Stimulated activated effector memory CD8-positive, alpha-beta T cell treated with anti-CD3 and anti-CD28 coated beads, Interleukin-12 subunit alpha, Interleukin-12 subunit beta, amount 100 ng/mL, for 72 hours (primary cell): ENCODE data around the gene CCDC187.

Source experiments
- ATAC-seq: fragments of 150-1000 bp; cut with Tn5 transposase; 2 replicates; pipeline ENCODE4 v1.10.0; 2021
- DNase-seq, 2 donors: peaks; one replicate each; pipeline ENCODE4 v3.0.0; 2021 to 2022; ENCODE audit warnings: low spot score in 2 of 2
- H3K27ac Mint-ChIP-seq: one replicate; pipeline ENCODE4 v1.8.0; 2022; ENCODE audit warnings: mild to moderate bottlenecking, mixed read lengths
- H3K36me3 Mint-ChIP-seq: one replicate; pipeline ENCODE4 v1.8.0; 2022; ENCODE audit warnings: mild to moderate bottlenecking, mixed read lengths
- H3K4me1 Mint-ChIP-seq: one replicate; pipeline ENCODE4 v1.8.0; 2022; ENCODE audit warnings: mixed read lengths
- H3K4me3 Mint-ChIP-seq: one replicate; pipeline ENCODE4 v1.8.0; 2022; ENCODE audit warnings: mild to moderate bottlenecking, mixed read lengths
- H3K9me3 Mint-ChIP-seq: one replicate; pipeline ENCODE4 v1.8.0; 2022; ENCODE audit warnings: mixed read lengths

The CCDC187 gene

GRCh38 chr9:136211441-136212344 lies 92.2 kb downstream of the CCDC187 start:
- DNase-seq (no peak), ATAC-seq (no peak)
- Mint-ChIP-seq H3K9me3 (no peaks in the 10 kb centered on the region), H3K27ac (no peak overlapping the region), H3K36me3 (peaks cover 70% of the 10 kb centered on the region), H3K4me1 (no peaks in the 10 kb centered on the region), H3K4me3 (no peak overlapping the region)

- no peaks in the 10 kb centered on the region for H3K9me3 Mint-ChIP-seq
- no peak overlapping the region for H3K4me3 Mint-ChIP-seq
- DNase-seq = no peak
- H3K27ac Mint-ChIP-seq = no peak overlapping the region
- ATAC-seq = no peak
- H3K36me3 Mint-ChIP-seq = peaks cover 63% of the 10 kb centered on the region
- H3K4me1 Mint-ChIP-seq = no peaks in the 10 kb centered on the region
Measured at GRCh38 chr9:136211006-136211405, 92.9 kb downstream of the CCDC187 start.

- Mint-ChIP-seq H3K27ac (no peak overlapping the region), H3K4me1 (no peaks in the 10 kb centered on the region), H3K9me3 (no peaks in the 10 kb centered on the region), H3K36me3 (peaks cover 55% of the 10 kb centered on the region), H3K4me3 (no peak overlapping the region)
- no peak for DNase-seq
- no peak for ATAC-seq
Measured at GRCh38 chr9:136210276-136210675, 93.6 kb downstream of the CCDC187 start.

- Mint-ChIP-seq H3K36me3 (peaks cover 50% of the 10 kb centered on the region), H3K4me1 (no peaks in the 10 kb centered on the region), H3K4me3 (no peak overlapping the region), H3K9me3 (no peaks in the 10 kb centered on the region), H3K27ac (no peak overlapping the region)
- DNase-seq (no peak), ATAC-seq (no peak)
Measured at GRCh38 chr9:136209786-136210185, 94.1 kb downstream of the CCDC187 start.

- Mint-ChIP-seq H3K27ac (no peak overlapping the region), H3K9me3 (no peaks in the 10 kb centered on the region), H3K4me3 (no peak overlapping the region), H3K4me1 (no peaks in the 10 kb centered on the region), H3K36me3 (peaks cover 45% of the 10 kb centered on the region)
- ATAC-seq (no peak), DNase-seq (no peak)
Measured at GRCh38 chr9:136209232-136209631, 94.7 kb downstream of the CCDC187 start.

GRCh38 chr9:136208675-136209074 lies 95.2 kb downstream of the CCDC187 start:
- ATAC-seq = no peak
- DNase-seq = no peak
- H3K4me3 Mint-ChIP-seq = no peak overlapping the region
- peaks cover 39% of the 10 kb centered on the region for H3K36me3 Mint-ChIP-seq
- H3K9me3 Mint-ChIP-seq = no peaks in the 10 kb centered on the region
- H3K4me1 Mint-ChIP-seq = no peaks in the 10 kb centered on the region
- no peak overlapping the region for H3K27ac Mint-ChIP-seq

- Mint-ChIP-seq H3K36me3 (peaks cover 29% of the 10 kb centered on the region), H3K9me3 (no peaks in the 10 kb centered on the region)
- no peak for ATAC-seq
Measured at GRCh38 chr9:136207616-136208015, 96.3 kb downstream of the CCDC187 start.

GRCh38 chr9:136206602-136207275 lies 97.2 kb downstream of the CCDC187 start:
- Mint-ChIP-seq H3K4me3 (no peak overlapping the region), H3K9me3 (no peaks in the 10 kb centered on the region), H3K27ac (no peak overlapping the region), H3K4me1 (no peaks in the 10 kb centered on the region), H3K36me3 (peaks cover 20% of the 10 kb centered on the region)
- DNase-seq (no peak), ATAC-seq (no peak)

More at GRCh38 chr9:136207616-136208015, 96.3 kb downstream of the CCDC187 start:
- Mint-ChIP-seq H3K4me3 (no peak overlapping the region), H3K4me1 (no peaks in the 10 kb centered on the region), H3K27ac (no peak overlapping the region)
- no peak for DNase-seq

- Mint-ChIP-seq H3K4me3 (no peak overlapping the region), H3K27ac (no peak overlapping the region), H3K9me3 (no peaks in the 10 kb centered on the region), H3K36me3 (peaks cover 14% of the 10 kb centered on the region), H3K4me1 (no peaks in the 10 kb centered on the region)
- ATAC-seq (no peak), DNase-seq (no peak)
Measured at GRCh38 chr9:136205707-136205992, 98.2 kb downstream of the CCDC187 start.

GRCh38 chr9:136204838-136205706 lies 98.8 kb downstream of the CCDC187 start, which contains the start of gene LHX3:
Gene LHX3 (minus strand): TSS chr9:136205128. CDS start chr9:136205012, 116 bp downstream.
- H3K4me1 Mint-ChIP-seq = no peaks in the 10 kb centered on the region
- H3K4me3 Mint-ChIP-seq = no peak within 1 kb of the TSS
- H3K36me3 Mint-ChIP-seq = peaks cover 13% of the 10 kb centered on the region
- no peak for DNase-seq
- H3K27ac Mint-ChIP-seq = no peak within 1 kb of the TSS
- H3K9me3 Mint-ChIP-seq = no peaks in the 10 kb centered on the region
- peak; percentile 20 for ATAC-seq

GRCh38 chr9:136204145-136204805 lies 99.6 kb downstream of the CCDC187 start:
- H3K4me3 Mint-ChIP-seq = no peak overlapping the region
- no peaks in the 10 kb centered on the region for H3K9me3 Mint-ChIP-seq
- DNase-seq = no peak
- no peak for ATAC-seq
- no peaks in the 10 kb centered on the region for H3K4me1 Mint-ChIP-seq
- H3K27ac Mint-ChIP-seq = no peak overlapping the region
- peaks cover 12% of the 10 kb centered on the region for H3K36me3 Mint-ChIP-seq

- no peaks in the 10 kb centered on the region for H3K9me3 Mint-ChIP-seq
- H3K36me3 Mint-ChIP-seq = peaks cover 5% of the 10 kb centered on the region
- ATAC-seq (peak; percentile 9), DNase-seq (no peak)
- H3K4me1 Mint-ChIP-seq = no peaks in the 10 kb centered on the region
- no peak overlapping the region for H3K4me3 Mint-ChIP-seq
- no peak overlapping the region for H3K27ac Mint-ChIP-seq
Measured at GRCh38 chr9:136203408-136204144, 100.3 kb downstream of the CCDC187 start.

- H3K9me3 Mint-ChIP-seq = no peaks in the 10 kb centered on the region
- ATAC-seq (no peak), DNase-seq (no peak)
- no peak overlapping the region for H3K27ac Mint-ChIP-seq
- H3K4me1 Mint-ChIP-seq = no peaks in the 10 kb centered on the region
- no peak overlapping the region for H3K4me3 Mint-ChIP-seq
- H3K36me3 Mint-ChIP-seq = no peaks in the 10 kb centered on the region
Measured at GRCh38 chr9:136202454-136203407, 101.2 kb downstream of the CCDC187 start.
